ES-I3 (cell line): ENCODE data around the gene FPR2.
"Not testable (repeated sequence)": the region's sequence is repeated elsewhere in the genome, so short reads cannot be mapped to it uniquely, and the experiment has no call there.

ENCODE experiments used
- H3K36me3 ChIP-seq: 2 replicates; pipeline ENCODE4 v1.6.1; 2013; ENCODE audit warnings: mild to moderate bottlenecking, low read length, control low read depth, moderate library complexity; ENCODE audit not compliant: insufficient read depth
- H3K4me1 ChIP-seq: 2 replicates; pipeline ENCODE4 v1.6.1; 2013; ENCODE audit warnings: mild to moderate bottlenecking, control low read depth, low read length; ENCODE audit not compliant: insufficient read depth
- H3K9ac ChIP-seq: 2 replicates; pipeline ENCODE4 v1.6.1; 2013; ENCODE audit warnings: low read depth, mild to moderate bottlenecking, low read length, moderate library complexity
- H3K9me3 ChIP-seq: 2 replicates; pipeline ENCODE4 v1.6.1; 2013; ENCODE audit warnings: mild to moderate bottlenecking, low read length, moderate library complexity; ENCODE audit not compliant: control insufficient read depth, insufficient read depth

Gene FPR2

GRCh38 chr19:51799774-51800472 is 38.9 kb downstream of the FPR2 start:
- Histone ChIP-seq H3K9ac (no peak overlapping the region), H3K36me3 (no peaks in the 10 kb centered on the region), H3K9me3 (no peaks in the 10 kb centered on the region), H3K4me1 (no peaks in the 10 kb centered on the region)

GRCh38 chr19:51800473-51801244 is 39.7 kb downstream of the FPR2 start:
- H3K9ac ChIP-seq: no peak overlapping the region
- H3K9me3 ChIP-seq: no peaks in the 10 kb centered on the region
- no peaks in the 10 kb centered on the region for H3K36me3 ChIP-seq
- H3K4me1 ChIP-seq: no peaks in the 10 kb centered on the region

GRCh38 chr19:51802775-51803174 is 41.8 kb downstream of the FPR2 start:
- H3K4me1 ChIP-seq: no peaks in the 10 kb centered on the region
- H3K9ac ChIP-seq: no peak overlapping the region
- H3K9me3 ChIP-seq: no peaks in the 10 kb centered on the region
- no peaks in the 10 kb centered on the region for H3K36me3 ChIP-seq

GRCh38 chr19:51803519-51803918 is 42.5 kb downstream of the FPR2 start:
- Histone ChIP-seq H3K4me1 (no peaks in the 10 kb centered on the region), H3K36me3 (no peaks in the 10 kb centered on the region), H3K9ac (no peak overlapping the region)

GRCh38 chr19:51803967-51804366 is 43.0 kb downstream of the FPR2 start:
- no peaks in the 10 kb centered on the region for H3K4me1 ChIP-seq
- no peaks in the 10 kb centered on the region for H3K36me3 ChIP-seq
- H3K9ac ChIP-seq: no peak overlapping the region
- no peaks in the 10 kb centered on the region for H3K9me3 ChIP-seq

More at GRCh38 chr19:51803519-51803918, 42.5 kb downstream of the FPR2 start:
- no peaks in the 10 kb centered on the region for H3K9me3 ChIP-seq

GRCh38 chr19:51804789-51805188 is 43.8 kb downstream of the FPR2 start:
- H3K4me1 ChIP-seq, H3K9ac ChIP-seq, H3K9me3 ChIP-seq, H3K36me3 ChIP-seq: not testable (repeated sequence)

GRCh38 chr19:51805396-51805795 is 44.4 kb downstream of the FPR2 start:
- H3K4me1 ChIP-seq, H3K9ac ChIP-seq, H3K9me3 ChIP-seq, H3K36me3 ChIP-seq: not testable (repeated sequence)

GRCh38 chr19:51806571-51806970 is 45.6 kb downstream of the FPR2 start:
- H3K36me3 ChIP-seq, H3K9ac ChIP-seq, H3K4me1 ChIP-seq, H3K9me3 ChIP-seq: not testable (repeated sequence)

- Histone ChIP-seq H3K9me3 (0 out of 2 replicates have a peak, but pooled peaks cover 4% of the 10 kb centered on the region), H3K4me1 (no peaks in the 10 kb centered on the region), H3K36me3 (no peaks in the 10 kb centered on the region), H3K9ac (no peak overlapping the region)
Measured at GRCh38 chr19:51807111-51807701, 46.2 kb downstream of the FPR2 start.

GRCh38 chr19:51807925-51808324 is 46.9 kb downstream of the FPR2 start:
- Histone ChIP-seq H3K36me3 (no peaks in the 10 kb centered on the region), H3K9me3 (0 out of 2 replicates have a peak, but pooled peaks cover 4% of the 10 kb centered on the region), H3K4me1 (no peaks in the 10 kb centered on the region)

GRCh38 chr19:51808333-51808986 is 47.5 kb downstream of the FPR2 start:
- H3K9me3 ChIP-seq: 0 out of 2 replicates have a peak, but pooled peaks cover 4% of the 10 kb centered on the region
- H3K4me1 ChIP-seq: no peaks in the 10 kb centered on the region
- H3K9ac ChIP-seq: no peak overlapping the region
- no peaks in the 10 kb centered on the region for H3K36me3 ChIP-seq

More at GRCh38 chr19:51807925-51808324, 46.9 kb downstream of the FPR2 start:
- no peak overlapping the region for H3K9ac ChIP-seq

GRCh38 chr19:51809787-51810186 is 48.8 kb downstream of the FPR2 start:
- H3K9me3 ChIP-seq: 0 out of 2 replicates have a peak, but pooled peaks cover 4% of the 10 kb centered on the region
- H3K36me3 ChIP-seq: no peaks in the 10 kb centered on the region
- no peak overlapping the region for H3K9ac ChIP-seq
- H3K4me1 ChIP-seq: no peaks in the 10 kb centered on the region

- no peak overlapping the region for H3K9ac ChIP-seq
- H3K36me3 ChIP-seq: no peaks in the 10 kb centered on the region
- 0 out of 2 replicates have a peak, but pooled peaks cover 4% of the 10 kb centered on the region for H3K9me3 ChIP-seq
- H3K4me1 ChIP-seq: no peaks in the 10 kb centered on the region
Measured at GRCh38 chr19:51810223-51810622, 49.2 kb downstream of the FPR2 start.

GRCh38 chr19:51811344-51811743 is 50.4 kb downstream of the FPR2 start:
- H3K9me3 ChIP-seq: 0 out of 2 replicates have a peak, but pooled peaks cover 4% of the 10 kb centered on the region
- no peaks in the 10 kb centered on the region for H3K4me1 ChIP-seq
- no peak overlapping the region for H3K9ac ChIP-seq
- no peaks in the 10 kb centered on the region for H3K36me3 ChIP-seq
